ENCODE data around the gene STK32A.
"Not testable (repeated sequence)": the region's sequence is repeated elsewhere in the genome, so short reads cannot be mapped to it uniquely, and the experiment has no call there.

STK32A gene

GRCh38 chr5:147348451-147348850, 113.6 kb downstream of the STK32A start:
- no peak for DNase-seq

- DNase-seq: no peak
Observed at GRCh38 chr5:147349241-147349640, 114.4 kb downstream of the STK32A start.

GRCh38 chr5:147359101-147359500, 124.3 kb downstream of the STK32A start:
- DNase-seq: no peak

GRCh38 chr5:147359581-147359980, 124.8 kb downstream of the STK32A start:
- no peak for DNase-seq

GRCh38 chr5:147360816-147361215, 126.0 kb downstream of the STK32A start:
- DNase-seq: no peak

GRCh38 chr5:147361441-147362175, 126.8 kb downstream of the STK32A start:
- no peak for DNase-seq

- not testable (repeated sequence) for DNase-seq
Observed at GRCh38 chr5:147367381-147367780, 132.6 kb downstream of the STK32A start.

- DNase-seq: no peak
Observed at GRCh38 chr5:147369742-147370374, 135.0 kb downstream of the STK32A start.

GRCh38 chr5:147371290-147371689, 136.5 kb downstream of the STK32A start:
- DNase-seq: no peak

GRCh38 chr5:147372191-147372590, 137.4 kb downstream of the STK32A start:
- DNase-seq: peak; percentile 19

- no peak for DNase-seq
Observed at GRCh38 chr5:147373328-147373727, 138.5 kb downstream of the STK32A start.

- DNase-seq: peak; percentile 49
Observed at GRCh38 chr5:147375151-147375550, 140.3 kb downstream of the STK32A start.

- no peak for DNase-seq
Observed at GRCh38 chr5:147377682-147378081, 142.9 kb downstream of the STK32A start.

- no peak for DNase-seq
Observed at GRCh38 chr5:147381555-147381954, 146.7 kb downstream of the STK32A start.

GRCh38 chr5:147382776-147383175, 147.9 kb downstream of the STK32A start:
- DNase-seq: no peak

- no peak for DNase-seq
Observed at GRCh38 chr5:147384346-147385193, 149.7 kb downstream of the STK32A start.

- no peak for DNase-seq
Observed at GRCh38 chr5:147387109-147387508, 152.3 kb downstream of the STK32A start.

- no peak for DNase-seq
Observed at GRCh38 chr5:147388184-147389108, 153.6 kb downstream of the STK32A start.

GRCh38 chr5:147390654-147391225, 155.9 kb downstream of the STK32A start:
- peak; percentile 52 for DNase-seq

- peak; percentile 68 for DNase-seq
Observed at GRCh38 chr5:147391781-147392180, 157.0 kb downstream of the STK32A start.

- no peak for DNase-seq
Observed at GRCh38 chr5:147393874-147394672, 159.2 kb downstream of the STK32A start.

All from inflammatory macrophage treated with lipopolysaccharide for 4 hours (primary cell).